ENCODE results near the gene CHRDL2. TPM values are rescaled to one million over a fixed set of nuclear protein-coding genes. Genes with fewer than 3 reads are reported as not detected.
A peak's percentile ranks its signal among the peaks of the same experiment; 100 is the strongest.

The CHRDL2 gene
- total and polyA plus RNA-seq, 2 donors from 2014 or later, result 2.0 to 3.9 TPM

GRCh38 chr11:74685338-74685737 lies 45.9 kb downstream of the CHRDL2 start:
- Histone ChIP-seq H3K4me3 (ENCODE audit: low read length in 3 of 3) (no peak overlapping the region), H3K27ac (ENCODE audit: low read depth in 2 of 2, low read length in 2 of 2) (no peak overlapping the region), H3K9me3 (ENCODE audit: control insufficient read depth in 2 of 3, insufficient read depth in 1 of 3, low read length in 3 of 3) (no peaks in the 10 kb centered on the region), H3K27me3 (ENCODE audit: control insufficient read depth, insufficient read depth, low read length) (no peaks in the 10 kb centered on the region), H3K4me1 (ENCODE audit: control insufficient read depth in 2 of 3, insufficient read depth in 2 of 3, low read depth in 1 of 3, low read length in 3 of 3) (peaks cover 0 to 6% (median 0%) of the 10 kb centered on the region in 3 donors), H3K9ac (ENCODE audit: low read length in 3 of 3) (no peak overlapping the region), H3K36me3 (ENCODE audit: control insufficient read depth in 2 of 3, insufficient read depth in 3 of 3, low read length in 3 of 3) (no peaks in the 10 kb centered on the region)
- FAIRE-seq (no peak), DNase-seq (no peak)
- TF ChIP-seq, protein P1, sequence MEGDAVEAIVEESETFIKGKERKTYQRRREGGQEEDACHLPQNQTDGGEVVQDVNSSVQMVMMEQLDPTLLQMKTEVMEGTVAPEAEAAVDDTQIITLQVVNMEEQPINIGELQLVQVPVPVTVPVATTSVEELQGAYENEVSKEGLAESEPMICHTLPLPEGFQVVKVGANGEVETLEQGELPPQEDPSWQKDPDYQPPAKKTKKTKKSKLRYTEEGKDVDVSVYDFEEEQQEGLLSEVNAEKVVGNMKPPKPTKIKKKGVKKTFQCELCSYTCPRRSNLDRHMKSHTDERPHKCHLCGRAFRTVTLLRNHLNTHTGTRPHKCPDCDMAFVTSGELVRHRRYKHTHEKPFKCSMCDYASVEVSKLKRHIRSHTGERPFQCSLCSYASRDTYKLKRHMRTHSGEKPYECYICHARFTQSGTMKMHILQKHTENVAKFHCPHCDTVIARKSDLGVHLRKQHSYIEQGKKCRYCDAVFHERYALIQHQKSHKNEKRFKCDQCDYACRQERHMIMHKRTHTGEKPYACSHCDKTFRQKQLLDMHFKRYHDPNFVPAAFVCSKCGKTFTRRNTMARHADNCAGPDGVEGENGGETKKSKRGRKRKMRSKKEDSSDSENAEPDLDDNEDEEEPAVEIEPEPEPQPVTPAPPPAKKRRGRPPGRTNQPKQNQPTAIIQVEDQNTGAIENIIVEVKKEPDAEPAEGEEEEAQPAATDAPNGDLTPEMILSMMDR (IDR thresholded peaks at IDR 0.05; ENCODE audit: borderline replicate concordance, extremely low read depth, insufficient read depth), result no peak
- intact Hi-C loops (cut with DNase I), result no loop called here

- no peak overlapping the region for H3K4me3 ChIP-seq (ENCODE audit: low read length in 3 of 3)
- intact Hi-C loops (cut with DNase I), result no loop called here
- no peaks in the 10 kb centered on the region for H3K27me3 ChIP-seq (ENCODE audit: control insufficient read depth, insufficient read depth, low read length)
- no peaks in the 10 kb centered on the region for H3K9me3 ChIP-seq (ENCODE audit: control insufficient read depth in 2 of 3, insufficient read depth in 1 of 3, low read length in 3 of 3)
- H3K4me1 ChIP-seq (ENCODE audit: control insufficient read depth in 2 of 3, insufficient read depth in 2 of 3, low read depth in 1 of 3, low read length in 3 of 3), result peaks cover 0 to 6% (median 0%) of the 10 kb centered on the region in 3 donors
- peak in 1 of 5 donors; percentile 18 for DNase-seq
- TF ChIP-seq, protein P1 (IDR thresholded peaks at IDR 0.05; ENCODE audit: borderline replicate concordance, extremely low read depth, insufficient read depth), result no peak
- no peak overlapping the region for H3K27ac ChIP-seq (ENCODE audit: low read depth in 2 of 2, low read length in 2 of 2)
- no peak overlapping the region for H3K9ac ChIP-seq (ENCODE audit: low read length in 3 of 3)
- FAIRE-seq, result no peak
- no peaks in the 10 kb centered on the region for H3K36me3 ChIP-seq (ENCODE audit: control insufficient read depth in 2 of 3, insufficient read depth in 3 of 3, low read length in 3 of 3)
These were observed 46.6 kb downstream of the CHRDL2 start for GRCh38 chr11:74684661-74685060.

GRCh38 chr11:74683941-74684481 lies 47.2 kb downstream of the CHRDL2 start:
- DNase-seq (peak in 2 of 5 donors; percentile 36 to 58), FAIRE-seq (no peak)
- intact Hi-C loops (cut with DNase I), result no loop called here
- H3K4me3 ChIP-seq (ENCODE audit: low read length in 3 of 3), result peak overlapping the region in 1 of 3 donors; percentile 44
- peaks cover 0 to 6% (median 0%) of the 10 kb centered on the region in 3 donors for H3K4me1 ChIP-seq (ENCODE audit: control insufficient read depth in 2 of 3, insufficient read depth in 2 of 3, low read depth in 1 of 3, low read length in 3 of 3)
- H3K9me3 ChIP-seq (ENCODE audit: control insufficient read depth in 2 of 3, insufficient read depth in 1 of 3, low read length in 3 of 3), result no peaks in the 10 kb centered on the region
- H3K27me3 ChIP-seq (ENCODE audit: control insufficient read depth, insufficient read depth, low read length), result no peaks in the 10 kb centered on the region
- H3K27ac ChIP-seq (ENCODE audit: low read depth in 2 of 2, low read length in 2 of 2), result no peak overlapping the region
- H3K9ac ChIP-seq (ENCODE audit: low read length in 3 of 3), result peak overlapping the region in 1 of 3 donors; percentile 38
- TF ChIP-seq, protein P1 (IDR thresholded peaks at IDR 0.05; ENCODE audit: borderline replicate concordance, extremely low read depth, insufficient read depth), result no peak
- no peaks in the 10 kb centered on the region for H3K36me3 ChIP-seq (ENCODE audit: control insufficient read depth in 2 of 3, insufficient read depth in 3 of 3, low read length in 3 of 3)
